KG1 (cell line): Measurements from ENCODE around the gene EAPP.
"Not testable (repeated sequence)": the region's sequence is repeated elsewhere in the genome, so short reads cannot be mapped to it uniquely, and the experiment has no call there.

Experiments
- DNase-seq: peaks from one replicate; lab custom pipeline; 2025; lab: John Stamatoyannopoulos, UW

Gene EAPP, protein sequence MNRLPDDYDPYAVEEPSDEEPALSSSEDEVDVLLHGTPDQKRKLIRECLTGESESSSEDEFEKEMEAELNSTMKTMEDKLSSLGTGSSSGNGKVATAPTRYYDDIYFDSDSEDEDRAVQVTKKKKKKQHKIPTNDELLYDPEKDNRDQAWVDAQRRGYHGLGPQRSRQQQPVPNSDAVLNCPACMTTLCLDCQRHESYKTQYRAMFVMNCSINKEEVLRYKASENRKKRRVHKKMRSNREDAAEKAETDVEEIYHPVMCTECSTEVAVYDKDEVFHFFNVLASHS

DNA sequence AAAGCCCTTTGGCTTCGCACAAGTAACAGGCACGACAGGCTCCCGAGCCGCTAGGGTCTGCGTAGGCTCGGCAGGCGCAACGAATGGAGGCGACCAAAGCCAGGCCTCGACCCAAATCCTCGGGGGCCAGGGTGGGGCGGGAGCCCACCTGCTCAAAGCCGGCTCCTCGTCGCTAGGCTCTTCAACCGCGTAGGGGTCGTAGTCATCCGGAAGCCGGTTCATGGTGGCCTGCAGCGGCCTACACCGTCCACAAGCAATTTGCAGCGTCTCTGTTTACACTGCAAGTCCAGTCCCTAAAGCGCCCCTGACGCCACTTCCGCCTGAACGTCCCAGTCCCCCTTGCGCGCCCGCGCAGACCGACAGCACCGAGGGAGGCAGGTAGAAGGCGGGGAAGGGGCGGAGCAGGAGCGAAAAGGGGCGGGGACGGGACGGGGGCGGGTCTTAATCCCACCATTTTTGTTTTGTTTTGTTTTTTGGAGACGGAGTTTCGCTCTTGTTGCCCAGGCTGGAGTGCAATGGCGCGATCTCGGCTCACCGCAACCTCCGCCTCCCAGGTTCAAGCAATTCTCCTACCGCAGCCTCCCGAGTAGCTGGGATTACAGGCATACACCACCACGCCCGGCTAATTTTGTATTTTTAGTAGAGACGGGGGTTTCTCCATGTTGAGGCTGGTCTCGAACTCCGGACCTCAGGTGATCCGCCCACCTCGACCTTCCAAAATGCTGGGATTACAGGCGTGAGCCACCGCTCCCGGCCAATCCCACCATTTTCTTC lies at the start of gene EAPP:
EAPP (minus strand) TSS at position 295 of the 774 bp plus-strand sequence; CDS start at position 222, 73 bp downstream.
- no peak for DNase-seq

DNA sequence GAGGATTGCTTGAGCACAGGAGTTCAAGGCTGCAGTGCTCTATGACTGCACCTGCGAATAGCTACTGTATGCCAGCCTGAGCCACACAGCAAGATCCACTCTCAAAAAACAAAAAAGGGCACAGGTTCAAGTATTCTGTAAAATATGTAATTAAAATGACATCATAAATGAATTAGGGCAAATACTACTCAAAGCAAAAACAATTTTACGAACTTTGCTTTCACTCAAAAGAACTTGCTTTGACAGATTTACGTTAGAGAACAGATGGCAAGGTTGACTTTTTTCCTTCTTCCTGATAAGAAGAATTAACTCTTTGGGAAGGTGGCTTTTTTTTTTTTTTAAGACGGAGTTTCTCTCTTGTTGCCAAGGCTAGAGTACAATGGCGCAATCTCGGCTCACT lies 44.0 kb upstream of the EAPP start:
- no peak for DNase-seq

DNA sequence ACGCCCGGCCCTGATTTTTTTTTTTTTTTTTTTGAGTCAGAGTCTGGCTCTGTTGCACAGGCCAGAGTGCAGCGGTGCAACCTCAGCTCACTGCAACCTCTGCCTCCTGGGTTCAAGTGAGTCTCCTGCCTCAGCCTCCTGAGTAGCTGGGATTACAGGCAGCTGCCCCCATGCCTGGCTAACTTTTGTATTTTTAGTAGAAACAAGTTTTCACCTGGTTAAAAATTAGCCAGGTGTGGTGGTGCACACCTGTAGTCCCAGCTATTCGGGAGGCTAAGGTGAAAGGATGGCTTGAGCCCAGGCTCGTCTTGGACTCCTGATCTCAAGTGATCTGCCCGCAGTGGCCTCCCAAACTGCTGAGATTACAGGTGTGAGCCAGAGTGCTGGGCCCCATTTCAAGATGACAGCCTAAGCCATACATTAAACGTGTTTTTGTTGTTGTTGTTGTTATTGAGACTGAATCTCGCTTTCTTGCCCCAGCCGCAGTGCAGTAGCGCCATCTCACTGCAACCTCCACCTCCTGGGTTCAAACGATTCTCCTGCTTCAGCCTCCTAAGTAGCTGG lies 42.7 kb upstream of the EAPP start:
- DNase-seq = no peak

DNA sequence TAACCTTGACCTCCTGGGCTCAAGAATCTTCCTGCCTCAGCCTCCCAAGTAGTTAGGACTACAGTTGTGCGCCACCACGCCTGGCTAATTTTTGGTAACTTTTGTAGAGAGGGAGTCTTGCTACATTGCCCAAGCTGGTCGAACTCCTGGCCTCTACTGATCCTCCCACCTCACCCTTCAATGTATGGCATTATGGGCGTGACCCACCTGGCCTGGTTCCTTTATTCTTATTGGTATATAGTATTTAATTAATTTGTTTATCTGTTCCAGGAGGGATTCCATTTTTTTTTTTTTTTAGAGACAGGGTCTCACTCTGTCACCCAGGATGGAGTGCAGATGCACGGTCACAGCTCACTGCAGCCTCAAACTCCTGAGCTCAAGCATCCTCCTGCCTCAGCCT lies 40.9 kb upstream of the EAPP start:
- DNase-seq = no peak

DNA sequence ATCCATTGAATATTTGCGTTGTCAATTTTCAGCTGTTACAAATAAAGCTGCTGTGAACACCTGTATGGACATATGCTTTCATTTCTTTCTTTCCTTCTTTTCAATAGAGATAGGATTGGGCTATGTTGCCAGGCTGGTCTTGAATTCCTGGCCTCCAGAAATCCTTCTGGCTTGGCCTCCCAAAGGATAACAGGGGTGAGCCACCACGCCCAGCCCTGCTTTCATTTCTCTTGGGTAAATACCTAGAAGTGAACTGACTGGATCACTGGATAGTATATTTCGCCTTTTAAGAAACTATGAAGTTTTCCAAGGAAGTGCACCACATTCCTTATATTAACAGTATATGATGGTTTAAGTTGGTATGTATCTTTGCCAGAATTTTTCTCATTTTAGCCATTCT lies 32.3 kb upstream of the EAPP start:
- no peak for DNase-seq

DNA sequence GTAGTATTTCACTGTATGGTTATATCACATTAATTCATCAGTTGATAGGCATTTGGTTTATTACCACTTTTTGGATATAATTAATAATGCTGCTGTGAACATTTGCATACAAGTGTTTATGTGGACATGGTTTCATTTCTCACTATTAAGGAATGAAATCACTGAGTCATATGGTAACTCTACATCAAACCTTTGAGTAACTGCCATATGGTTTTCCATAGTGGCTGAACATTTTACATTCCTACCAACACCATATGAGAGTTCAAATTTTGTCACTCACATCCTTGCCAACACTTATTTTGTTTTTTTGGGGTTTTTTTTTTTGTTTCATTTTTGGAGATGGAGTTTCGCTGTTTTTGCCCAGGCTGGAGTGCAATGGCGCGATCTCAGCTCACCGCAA lies 30.2 kb upstream of the EAPP start:
- DNase-seq = no peak

DNA sequence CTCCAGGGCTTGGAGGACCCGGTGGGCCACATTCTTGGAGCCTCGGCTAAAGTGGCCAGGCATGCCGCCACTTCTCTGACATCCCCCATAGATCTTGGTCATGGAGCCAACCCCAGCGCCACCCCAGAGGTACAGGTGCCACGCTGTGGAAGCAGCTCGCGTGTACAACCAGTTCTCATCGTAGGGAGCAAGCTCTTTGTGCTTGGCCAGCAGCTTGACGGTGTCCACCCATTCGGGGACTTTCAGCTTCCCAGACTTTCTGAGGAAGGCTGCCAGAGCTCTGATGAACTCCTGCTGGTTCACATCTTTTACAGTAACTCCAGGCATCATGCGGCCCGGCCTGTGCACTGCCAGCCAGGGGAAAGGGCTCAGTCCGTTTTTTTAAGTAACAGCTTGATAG lies 29.3 kb upstream of the EAPP start:
- no peak for DNase-seq

DNA sequence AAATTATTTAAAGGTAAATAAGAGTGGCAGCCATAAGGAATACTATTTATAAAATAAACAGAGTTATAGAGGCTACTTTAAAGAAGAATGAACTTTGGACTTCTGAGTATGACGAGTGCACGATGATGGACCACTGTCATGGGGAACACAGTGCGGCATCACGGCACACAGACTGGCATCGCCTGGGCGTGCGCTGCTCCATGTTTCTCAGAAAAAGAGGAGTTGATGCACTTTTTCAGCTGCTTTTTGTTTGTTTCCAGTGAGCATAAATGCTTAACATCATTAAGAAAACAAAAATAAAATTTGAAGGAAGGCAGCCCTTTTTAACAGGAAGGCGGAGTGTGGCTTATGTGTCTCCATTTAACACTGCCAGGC lies 23.3 kb upstream of the EAPP start:
- DNase-seq = no peak

DNA sequence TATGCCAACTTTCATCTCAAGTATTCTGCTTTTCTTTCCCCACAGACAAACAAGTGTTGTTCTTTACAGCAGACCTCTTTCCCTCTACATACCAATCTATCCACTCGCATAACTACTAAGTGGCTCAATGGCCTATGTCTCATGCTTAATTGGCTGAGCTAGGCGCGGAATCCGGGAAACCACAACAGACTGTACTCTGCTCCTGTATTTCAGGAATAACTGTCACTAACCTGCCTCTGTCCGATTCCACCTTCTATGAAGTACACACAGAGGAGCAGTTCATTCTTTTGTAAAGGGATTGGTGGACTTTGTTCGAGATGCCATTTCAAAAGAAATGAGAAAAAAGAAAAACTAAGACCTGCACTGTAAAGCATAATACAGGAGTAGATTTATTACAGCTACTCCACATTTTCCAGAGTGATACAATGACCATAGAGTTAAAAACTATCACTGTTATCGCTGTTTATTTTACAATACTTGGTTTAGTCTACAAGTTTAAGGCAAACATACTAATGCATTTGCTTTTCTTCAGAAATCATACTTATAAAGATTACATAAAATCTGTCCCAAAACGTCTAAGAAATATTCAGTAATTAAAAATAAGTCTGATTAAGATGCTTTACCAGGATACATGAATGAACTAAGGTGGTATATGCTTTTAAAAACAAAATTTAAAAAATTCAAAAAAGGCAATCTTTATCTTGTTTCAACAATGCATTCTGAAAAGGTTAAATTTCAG lies 22.7 kb upstream of the EAPP start:
- DNase-seq = not testable (repeated sequence)

DNA sequence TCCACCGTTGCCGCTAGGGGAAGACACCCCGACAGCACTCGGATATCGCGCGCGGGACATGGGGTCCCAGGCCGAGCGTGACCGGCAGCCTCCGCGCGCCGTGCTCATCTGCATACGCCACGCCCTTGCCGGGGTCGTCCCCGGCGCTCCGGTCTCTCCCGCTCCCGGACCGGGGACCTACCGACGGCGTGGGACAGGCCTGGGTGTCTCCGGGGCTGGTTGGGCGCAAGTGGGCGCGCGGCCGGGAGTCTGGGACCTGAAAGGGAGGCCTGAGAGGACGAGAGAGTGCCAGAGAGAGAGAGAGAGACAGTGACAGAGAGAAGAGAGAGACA lies 17.0 kb upstream of the EAPP start:
- DNase-seq = not testable (repeated sequence)

DNA sequence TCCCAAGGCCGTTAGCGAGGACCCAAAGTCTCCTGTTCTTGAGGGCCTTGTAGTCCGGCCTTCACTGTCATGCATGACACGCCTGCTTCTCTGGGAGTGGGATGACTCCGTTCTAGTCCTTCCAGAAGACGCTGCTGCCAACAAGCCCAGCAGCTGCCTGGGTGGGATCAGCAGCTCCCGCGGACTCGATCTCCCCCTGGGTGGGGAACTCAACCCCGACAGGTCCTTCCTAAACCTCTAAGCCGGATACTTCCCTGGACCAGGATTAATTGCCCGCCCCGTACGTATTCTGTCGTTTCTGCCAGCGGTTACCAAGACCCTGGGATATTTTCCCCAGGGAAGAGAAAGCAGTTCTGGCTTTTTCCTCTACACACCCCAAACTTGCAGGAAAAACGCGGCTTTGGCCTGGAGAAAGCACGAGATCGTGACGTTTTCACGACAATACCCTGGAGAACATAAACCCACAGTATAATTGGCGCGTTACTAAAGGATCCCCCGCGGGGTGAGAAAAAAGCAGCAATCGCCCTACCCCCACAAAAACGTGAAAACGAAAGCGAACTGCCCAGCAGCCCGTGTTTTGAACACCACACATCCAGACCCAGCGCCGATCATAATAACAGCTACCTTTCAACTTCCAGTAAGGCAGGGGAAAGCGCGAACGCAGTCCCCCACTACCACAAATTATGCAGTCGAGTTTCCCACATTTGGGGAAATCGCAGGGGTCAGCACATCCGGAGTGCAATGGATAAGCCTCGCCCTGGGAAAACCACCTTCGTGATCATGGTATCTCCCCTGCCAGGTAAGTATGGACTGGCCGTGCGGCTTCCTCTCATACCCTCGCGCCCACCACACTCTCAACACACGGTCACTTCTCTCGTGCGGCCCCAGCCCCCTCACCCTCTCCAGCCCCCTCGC lies 16.3 kb upstream of the EAPP start:
- DNase-seq = not testable (repeated sequence)

DNA sequence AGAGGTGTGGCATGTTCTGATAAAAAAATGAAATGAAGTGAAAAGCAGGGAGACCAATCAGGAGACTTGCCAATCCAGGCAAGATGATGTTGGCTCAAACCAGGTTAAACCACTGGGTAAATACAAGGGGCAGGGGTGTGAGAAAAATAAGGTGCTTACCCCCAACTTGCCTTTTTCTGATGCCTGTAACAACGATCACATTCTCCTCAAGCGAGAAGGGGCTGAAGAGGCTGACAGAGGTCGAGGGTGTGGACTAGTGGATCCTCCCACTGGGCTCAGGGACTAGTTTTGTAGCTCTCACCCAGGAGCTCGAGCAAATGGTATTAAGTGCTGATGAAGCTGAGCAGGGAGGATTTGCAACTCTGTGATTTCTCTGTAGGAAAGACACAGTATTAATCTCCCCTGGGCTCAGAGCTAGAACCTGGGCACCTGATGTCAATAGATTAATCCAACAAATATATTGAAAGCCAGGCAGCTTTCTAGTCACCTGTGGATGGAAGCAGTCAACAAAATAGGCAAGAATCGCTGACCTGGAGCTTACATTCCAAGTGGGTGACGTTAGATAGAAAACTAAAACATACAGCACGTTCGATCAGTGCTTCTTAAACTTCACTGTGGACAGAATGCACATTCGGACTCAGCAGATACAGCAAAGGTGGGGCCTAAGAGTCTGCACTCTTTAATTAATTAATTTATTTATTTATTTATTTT lies 15.2 kb upstream of the EAPP start:
- no peak for DNase-seq

DNA sequence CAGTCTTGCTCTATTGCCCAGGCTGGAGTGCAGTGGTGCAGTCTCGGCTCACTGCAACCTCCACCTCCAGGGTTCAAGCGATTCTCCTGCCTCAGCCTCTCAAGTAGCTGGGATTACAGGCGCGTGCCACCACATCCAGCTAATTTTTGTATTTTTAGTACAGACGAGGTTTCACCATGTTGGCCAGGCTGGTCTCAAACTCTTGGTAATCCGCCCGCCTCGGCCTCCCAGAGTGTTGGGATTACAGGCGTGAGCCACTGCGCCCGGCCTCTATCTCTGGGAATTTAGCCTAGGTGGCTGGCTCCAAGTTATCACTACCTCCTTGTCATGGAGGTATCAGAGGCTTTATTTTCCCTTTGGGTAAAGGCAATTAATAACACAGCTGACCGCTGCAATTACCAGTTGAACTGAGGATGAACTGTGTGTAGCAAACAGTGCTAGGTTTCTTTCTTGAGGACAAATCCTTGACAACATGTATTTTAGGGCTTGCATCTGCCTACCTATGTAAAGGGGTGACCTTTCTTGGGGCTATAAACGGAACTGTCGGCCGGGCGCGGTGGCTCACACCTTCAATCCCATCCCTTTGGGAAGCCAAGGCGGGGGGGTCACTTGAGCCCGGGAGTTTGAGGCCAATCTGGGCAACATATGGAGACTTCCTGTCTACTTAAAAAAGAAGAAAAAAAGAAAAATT lies 9.9 kb upstream of the EAPP start:
- not testable (repeated sequence) for DNase-seq

DNA sequence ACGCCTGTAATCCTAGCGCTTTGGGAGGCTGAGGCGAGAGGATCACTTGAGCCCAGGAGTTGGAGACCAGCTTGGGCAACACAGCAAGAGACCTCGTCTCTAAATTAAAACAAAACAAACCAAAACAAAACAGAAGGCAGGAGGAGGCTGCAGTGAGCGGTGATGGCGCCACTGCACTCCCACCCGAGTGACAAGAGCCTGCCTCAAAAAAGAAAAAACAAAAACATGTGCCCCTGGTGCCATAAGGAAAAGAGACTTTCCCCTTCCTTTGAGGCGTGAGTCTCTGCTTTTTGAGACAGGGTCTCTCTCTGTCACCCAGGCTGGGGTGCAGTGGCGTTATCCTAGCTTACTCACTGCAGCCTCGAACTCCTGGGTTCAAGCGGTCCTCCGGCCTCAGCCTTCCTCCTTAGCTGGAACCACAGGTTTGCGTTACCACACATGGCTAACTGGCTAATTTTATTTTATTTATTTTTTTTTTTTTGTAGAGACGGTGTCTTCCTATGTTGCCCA lies 9.0 kb upstream of the EAPP start:
- DNase-seq = no peak

DNA sequence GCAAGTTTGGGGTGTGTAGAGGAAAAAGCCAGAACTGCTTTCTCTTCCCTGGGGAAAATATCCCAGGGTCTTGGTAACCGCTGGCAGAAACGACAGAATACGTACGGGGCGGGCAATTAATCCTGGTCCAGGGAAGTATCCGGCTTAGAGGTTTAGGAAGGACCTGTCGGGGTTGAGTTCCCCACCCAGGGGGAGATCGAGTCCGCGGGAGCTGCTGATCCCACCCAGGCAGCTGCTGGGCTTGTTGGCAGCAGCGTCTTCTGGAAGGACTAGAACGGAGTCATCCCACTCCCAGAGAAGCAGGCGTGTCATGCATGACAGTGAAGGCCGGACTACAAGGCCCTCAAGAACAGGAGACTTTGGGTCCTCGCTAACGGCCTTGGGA lies 7.6 kb upstream of the EAPP start:
- DNase-seq = not testable (repeated sequence)

DNA sequence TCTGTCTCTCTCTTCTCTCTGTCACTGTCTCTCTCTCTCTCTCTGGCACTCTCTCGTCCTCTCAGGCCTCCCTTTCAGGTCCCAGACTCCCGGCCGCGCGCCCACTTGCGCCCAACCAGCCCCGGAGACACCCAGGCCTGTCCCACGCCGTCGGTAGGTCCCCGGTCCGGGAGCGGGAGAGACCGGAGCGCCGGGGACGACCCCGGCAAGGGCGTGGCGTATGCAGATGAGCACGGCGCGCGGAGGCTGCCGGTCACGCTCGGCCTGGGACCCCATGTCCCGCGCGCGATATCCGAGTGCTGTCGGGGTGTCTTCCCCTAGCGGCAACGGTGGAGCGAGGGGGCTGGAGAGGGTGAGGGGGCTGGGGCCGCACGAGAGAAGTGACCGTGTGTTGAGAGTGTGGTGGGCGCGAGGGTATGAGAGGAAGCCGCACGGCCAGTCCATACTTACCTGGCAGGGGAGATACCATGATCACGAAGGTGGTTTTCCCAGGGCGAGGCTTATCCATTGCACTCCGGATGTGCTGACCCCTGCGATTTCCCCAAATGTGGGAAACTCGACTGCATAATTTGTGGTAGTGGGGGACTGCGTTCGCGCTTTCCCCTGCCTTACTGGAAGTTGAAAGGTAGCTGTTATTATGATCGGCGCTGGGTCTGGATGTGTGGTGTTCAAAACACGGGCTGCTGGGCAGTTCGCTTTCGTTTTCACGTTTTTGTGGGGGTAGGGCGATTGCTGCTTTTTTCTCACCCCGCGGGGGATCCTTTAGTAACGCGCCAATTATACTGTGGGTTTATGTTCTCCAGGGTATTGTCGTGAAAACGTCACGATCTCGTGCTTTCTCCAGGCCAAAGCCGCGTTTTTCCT lies 7.0 kb upstream of the EAPP start:
- not testable (repeated sequence) for DNase-seq

DNA sequence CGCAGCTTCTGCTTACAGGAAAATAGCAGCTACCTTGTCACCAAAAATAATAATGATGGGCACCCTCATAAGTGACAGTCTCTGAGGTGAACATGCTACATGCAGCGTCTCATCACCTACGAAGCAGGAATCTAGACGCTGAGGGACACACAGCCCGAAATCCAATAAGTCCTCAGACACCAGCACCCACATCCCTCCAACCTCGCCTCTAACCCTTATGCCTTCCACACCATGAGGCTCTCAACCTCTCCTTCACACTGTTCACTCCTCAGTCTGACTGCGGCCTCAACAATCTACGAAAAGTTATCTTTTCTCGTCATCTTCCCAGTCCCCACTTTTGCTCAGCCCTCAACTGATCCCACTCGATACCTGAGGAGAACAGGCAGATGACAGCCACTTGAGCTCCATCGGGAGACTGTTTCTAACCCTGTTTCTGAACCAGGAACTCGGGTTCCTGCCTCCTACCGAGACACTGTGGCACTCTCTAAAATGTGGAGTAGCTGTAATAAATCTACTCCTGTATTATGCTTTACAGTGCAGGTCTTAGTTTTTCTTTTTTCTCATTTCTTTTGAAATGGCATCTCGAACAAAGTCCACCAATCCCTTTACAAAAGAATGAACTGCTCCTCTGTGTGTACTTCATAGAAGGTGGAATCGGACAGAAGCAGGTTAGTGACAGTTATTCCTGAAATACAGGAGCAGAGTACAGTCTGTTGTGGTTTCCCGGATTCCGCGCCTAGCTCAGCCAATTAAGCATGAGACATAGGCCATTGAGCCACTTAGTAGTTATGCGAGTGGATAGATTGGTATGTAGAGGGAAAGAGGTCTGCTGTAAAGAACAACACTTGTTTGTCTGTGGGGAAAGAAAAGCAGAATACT lies 919 bp upstream of the EAPP start:
- DNase-seq = not testable (repeated sequence)

DNA sequence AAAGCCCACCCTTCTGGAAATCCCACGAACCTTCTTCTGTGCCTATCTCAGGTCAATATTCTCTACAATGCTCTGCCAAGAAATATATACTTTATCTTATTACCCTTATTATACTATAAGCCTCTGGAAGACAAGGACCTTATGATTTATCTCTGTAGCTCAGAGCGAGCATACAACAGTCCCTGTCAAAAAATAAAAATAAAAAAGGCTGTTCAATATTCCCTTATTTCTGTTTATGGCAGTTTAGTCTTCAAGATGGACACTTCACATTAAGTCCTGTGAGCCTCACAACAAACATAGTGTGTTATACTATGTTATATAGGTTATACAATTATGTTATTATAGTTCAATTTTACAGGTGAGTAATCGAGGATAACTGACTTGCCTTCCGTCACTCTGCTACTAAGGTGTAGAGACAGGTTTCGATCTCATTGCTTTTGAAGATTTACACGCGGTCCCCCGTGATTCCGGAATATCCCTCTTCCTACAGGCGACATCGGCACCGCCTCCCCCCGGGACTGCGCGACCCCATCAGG lies 562 bp downstream of the EAPP start:
- no peak for DNase-seq
